GM21447 (cell line): ENCODE results near the gene L1TD1.
"Not testable (repeated sequence)": the region's sequence is repeated elsewhere in the genome, so short reads cannot be mapped to it uniquely, and the experiment has no call there.

Experiments
- ATAC-seq: cut with Tn5 transposase; IDR thresholded peaks from one replicate; pipeline ENCODE4 v1.9.1; 2021; ENCODE audit not compliant: unreplicated experiment

The L1TD1 gene

DNA sequence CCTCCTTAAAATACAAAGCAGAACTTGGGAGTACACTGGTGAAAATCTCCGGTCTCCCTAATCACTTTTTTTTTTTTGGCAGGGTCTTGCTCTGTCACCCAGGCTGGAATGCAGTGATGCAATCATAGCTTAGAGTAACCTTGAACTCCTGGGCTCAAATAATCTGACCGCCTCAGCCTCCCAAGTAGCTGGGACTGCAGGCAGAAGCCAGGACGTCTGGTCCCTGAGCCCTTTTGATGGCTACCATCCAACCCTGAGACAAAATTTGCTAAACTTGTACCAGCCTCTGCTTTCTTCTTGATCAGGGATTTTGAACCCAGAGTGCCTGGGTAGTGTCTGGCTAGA, 4.1 kb downstream of the L1TD1 start:
- ATAC-seq, result no peak

GRCh38 chr1:62207187-62207586, 12.5 kb downstream of the L1TD1 start:
- ATAC-seq, result no peak

DNA sequence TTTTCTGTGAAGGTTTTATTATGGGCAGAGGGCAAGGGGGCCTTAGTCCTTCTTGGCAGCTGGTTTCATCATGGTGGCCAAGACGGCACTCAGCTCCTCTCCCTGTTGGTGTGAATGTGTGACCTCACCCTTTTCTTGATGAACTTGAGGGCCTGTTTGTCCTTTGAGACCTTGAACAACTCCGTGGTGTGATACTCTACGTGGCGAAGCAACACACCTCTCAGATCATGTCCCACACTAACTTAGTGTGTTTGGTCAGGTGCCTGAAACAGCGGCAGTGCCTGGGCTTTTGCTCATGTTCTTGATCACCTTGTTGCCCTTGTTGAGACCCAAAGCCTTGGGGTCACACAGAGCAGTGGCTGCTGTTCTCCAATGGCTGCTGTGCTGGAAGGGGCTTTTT, 13.4 kb downstream of the L1TD1 start:
- ATAC-seq, result no peak

DNA sequence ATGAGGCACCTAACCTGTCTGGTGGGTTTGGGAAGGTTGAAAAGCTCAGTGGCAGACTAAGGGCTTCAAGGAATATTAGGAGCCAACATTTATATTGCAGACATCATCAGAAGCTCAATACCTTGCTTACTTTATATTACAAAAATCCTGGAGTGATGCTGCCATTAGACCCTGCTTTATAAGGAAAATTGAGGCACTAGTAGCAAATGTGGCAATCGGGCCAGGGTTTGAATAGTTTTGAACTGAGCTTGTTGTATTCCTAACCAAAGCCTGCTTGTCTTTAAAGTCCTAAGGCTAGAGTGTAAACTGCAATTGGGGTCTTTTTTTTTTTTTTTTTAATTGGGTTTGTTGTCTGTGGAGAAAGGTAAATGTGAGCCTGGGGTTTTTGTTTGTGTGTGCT, 14.3 kb downstream of the L1TD1 start:
- no peak for ATAC-seq

- ATAC-seq, result no peak
These were observed 15.4 kb downstream of the L1TD1 start for GRCh38 chr1:62209931-62210595.

DNA sequence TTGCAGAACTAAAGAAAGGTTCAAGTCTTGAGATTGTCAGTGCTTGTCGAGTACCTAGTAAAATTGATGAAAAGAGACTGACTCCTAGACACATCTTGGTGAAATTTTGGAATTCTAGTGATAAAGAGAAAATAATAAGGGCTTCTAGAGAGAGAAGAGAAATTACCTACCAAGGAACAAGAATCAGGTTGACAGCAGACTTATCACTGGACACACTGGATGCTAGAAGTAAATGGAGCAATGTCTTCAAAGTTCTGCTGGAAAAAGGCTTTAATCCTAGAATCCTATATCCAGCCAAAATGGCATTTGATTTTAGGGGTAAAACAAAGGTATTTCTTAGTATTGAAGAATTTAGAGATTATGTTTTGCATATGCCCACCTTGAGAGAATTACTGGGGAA, 16.3 kb downstream of the L1TD1 start:
- ATAC-seq, result no peak

DNA sequence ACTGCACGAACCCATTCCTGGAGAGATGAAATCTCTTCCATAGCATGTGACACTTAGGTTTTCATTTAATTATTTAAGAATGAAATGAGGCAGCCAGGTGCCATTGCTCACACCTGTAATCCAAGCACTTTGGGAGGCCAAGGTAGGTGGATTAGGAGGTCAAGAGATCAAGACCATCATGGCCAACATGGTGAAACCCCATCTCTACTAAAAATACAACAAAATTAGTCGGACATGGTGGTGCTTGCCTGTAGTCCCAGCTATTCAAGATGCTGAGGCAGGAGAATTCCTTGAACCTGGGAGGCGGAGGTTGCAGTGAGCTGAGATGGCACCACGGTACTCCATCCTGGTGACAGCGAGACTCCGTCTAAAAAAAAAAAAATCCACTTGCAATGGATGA, 17.8 kb downstream of the L1TD1 start:
- ATAC-seq, result no peak

GRCh38 chr1:62213075-62213914, 18.6 kb downstream of the L1TD1 start:
- no peak for ATAC-seq

DNA sequence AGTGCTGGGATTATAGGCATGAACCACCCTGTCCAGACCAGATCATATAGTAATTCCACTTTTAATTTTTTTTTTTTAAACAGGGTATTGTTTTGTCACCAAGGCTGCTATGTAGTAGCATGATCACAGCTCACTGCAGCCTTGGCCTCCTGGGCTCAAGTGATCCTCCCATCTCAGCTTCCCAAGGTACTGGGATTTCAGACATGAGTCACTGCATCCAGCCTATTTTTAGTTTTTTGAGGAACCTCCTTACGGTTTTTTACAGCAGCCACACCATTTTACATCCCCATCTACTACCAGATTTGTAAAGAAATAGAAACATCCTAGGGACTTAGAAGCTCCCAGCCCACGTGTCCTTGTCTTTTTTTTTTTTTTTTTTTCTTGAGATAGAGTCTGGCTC, 24.0 kb downstream of the L1TD1 start:
- no peak for ATAC-seq

DNA sequence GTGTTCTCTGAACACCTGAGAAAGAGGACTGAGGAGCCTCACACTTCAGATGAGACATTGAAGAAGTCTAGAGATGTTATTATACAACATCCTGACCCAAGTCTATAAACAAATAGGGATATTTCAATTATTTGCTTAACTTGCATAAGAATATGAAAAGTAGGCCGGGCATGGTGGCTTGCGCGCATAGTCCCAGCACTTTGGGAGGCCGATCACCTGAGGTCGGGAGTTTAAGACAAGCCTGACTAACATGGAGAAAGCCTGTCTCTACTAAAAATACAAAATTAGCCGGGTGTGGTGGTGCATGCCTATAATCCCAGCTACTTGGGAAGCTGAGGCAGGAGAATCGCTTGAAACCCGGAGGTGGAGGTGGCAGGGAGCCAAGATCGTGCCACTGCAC, 25.8 kb downstream of the L1TD1 start:
- ATAC-seq, result not testable (repeated sequence)

- no peak for ATAC-seq
These were observed 26.5 kb downstream of the L1TD1 start for GRCh38 chr1:62221171-62221570.

GRCh38 chr1:62222321-62222720, 27.7 kb downstream of the L1TD1 start:
- no peak for ATAC-seq

DNA sequence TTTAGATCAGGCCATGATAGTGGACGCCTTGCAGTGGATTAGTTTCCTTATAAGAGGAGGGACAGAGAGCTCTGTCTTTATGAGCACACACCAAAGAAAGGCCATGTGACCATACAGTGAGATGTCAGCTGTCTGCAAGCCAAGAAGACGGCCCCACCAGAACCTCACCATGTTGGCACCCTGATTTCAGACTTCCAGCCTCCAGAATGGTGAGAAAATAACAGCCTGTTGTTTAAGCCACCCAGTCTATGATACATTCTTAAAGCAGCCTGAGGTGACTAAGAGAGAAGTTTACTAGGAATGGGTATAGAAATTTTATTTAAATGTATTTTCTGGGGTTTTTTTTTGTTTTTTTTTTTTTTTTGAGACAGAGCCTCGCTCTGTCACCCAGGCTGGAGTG, 29.5 kb downstream of the L1TD1 start:
- no peak for ATAC-seq

GRCh38 chr1:62227496-62227895, 32.8 kb downstream of the L1TD1 start:
- ATAC-seq, result no peak

- ATAC-seq, result no peak
These were observed 33.7 kb downstream of the L1TD1 start for GRCh38 chr1:62228136-62228882.

GRCh38 chr1:62228883-62229187, 34.2 kb downstream of the L1TD1 start:
- no peak for ATAC-seq

DNA sequence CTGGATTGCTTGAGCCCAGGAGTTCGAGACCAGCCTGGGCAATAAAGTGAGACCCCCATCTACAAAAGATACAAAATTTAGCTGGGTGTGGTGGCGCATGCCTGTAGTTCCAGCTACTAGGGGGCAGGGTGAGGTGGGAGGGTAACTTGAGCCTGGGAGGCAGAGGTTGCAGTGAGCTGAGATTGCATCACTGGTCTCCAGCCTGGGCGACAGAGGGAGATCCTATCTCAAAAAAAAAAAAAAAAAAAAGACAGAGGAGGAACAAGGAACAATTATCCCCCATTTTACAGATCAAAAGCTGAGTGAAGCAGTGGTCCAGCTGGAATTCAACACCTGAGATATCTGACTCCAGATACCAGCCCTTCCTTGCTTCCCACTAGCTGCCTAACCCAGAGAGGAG, 34.8 kb downstream of the L1TD1 start:
- no peak for ATAC-seq

- ATAC-seq, result no peak
These were observed 35.3 kb downstream of the L1TD1 start for GRCh38 chr1:62229932-62230331.

DNA sequence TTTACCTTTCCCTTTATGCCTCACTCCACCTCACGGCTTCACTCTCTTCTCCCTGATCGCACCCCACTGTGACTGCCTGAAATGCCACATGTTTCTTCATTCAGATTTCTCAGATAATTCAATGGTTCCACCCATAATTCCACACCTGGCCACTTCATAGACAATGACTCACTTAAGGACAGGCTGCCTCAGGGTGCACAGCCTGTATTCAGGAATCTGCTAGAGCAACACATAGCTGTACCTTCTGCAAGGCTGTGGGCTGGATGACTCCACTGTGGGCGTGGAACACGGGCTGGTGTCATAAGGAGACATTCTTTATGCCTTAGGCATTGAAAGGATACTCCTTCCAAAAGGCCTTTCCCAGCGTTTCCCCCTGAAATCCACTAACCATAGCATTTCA, 36.1 kb downstream of the L1TD1 start:
- no peak for ATAC-seq

DNA sequence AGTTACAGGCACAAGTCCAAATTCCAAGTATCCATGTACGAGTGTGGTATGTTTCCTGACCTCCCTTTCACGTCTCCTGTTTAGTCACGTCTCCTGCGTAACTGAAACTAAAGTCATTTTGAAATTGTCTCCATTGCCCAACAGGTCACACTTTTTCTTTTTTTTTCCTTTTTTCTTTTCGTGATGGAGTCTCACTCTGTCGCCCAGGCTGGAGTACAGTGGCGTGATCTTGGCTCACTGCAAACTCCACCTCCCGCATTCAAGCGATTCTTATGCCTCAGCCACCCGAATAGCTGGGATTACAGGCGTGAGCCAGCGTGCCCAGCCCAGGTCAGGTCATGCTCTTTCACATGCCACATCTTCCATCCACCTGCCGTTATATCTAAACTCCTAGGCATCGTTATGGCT, 38.2 kb downstream of the L1TD1 start:
- no peak for ATAC-seq

DNA sequence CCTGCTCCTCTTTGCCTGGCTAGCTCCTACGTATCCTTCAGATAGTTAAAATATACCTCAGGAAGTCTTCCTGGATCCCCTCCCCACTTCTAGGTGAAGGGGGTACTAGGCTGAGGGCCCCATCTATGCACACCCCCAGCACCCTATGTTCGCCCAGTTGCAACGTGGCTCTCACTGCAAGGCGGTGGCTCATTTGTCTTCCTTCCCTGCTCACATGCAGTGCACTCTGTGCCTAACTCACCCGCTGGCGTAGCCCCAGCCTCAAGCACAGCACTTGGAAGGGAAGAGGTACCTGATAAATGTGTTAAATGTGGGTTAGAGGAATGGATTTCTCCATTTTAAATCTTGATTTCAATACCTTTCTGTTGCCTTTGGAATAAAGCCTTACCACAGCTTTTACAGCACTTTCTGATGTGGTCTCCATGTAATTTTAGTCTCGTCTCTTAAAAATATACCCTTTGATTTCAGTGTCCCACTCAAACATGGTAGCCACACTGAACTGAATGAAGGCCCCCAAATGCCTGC, 39.3 kb downstream of the L1TD1 start:
- ATAC-seq, result no peak

DNA sequence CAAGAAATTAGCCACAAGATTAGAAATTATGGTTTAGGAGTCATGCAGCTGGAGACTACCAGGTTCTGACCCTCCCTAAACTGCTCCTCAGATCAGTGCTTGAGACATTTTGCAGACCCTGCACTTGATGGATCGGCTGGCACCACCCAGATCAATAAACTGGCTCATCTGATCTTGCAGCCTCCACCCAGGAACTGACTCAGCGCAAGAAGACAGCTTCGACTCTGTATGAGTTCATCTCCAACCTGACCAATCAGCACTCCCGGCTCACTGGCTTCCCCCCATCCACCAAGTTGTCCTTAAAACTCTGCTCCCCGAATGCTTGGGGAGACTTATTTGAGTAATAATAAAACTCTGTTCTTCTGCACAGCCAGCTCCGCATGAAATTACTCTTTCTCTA, 40.0 kb downstream of the L1TD1 start:
- no peak for ATAC-seq
